NCI-H510A treated with DMSO at 0.1 percent for 48 hours (cell line): Measurements from ENCODE around the gene CEP83.
"Not testable (repeated sequence)": the region's sequence is repeated elsewhere in the genome, so short reads cannot be mapped to it uniquely, and the experiment has no call there.

Experiments used
- DNase-seq: peaks from one replicate; lab custom pipeline; 2025; lab: John Stamatoyannopoulos, UW

CEP83 gene

GRCh38 chr12:94433744-94434143 lies 25.9 kb downstream of the CEP83 start:
- DNase-seq, result no peak

- DNase-seq, result no peak
Observed at GRCh38 chr12:94430304-94430703, 29.4 kb downstream of the CEP83 start.

GRCh38 chr12:94429633-94430032 lies 30.0 kb downstream of the CEP83 start:
- no peak for DNase-seq

GRCh38 chr12:94429191-94429590 lies 30.5 kb downstream of the CEP83 start:
- no peak for DNase-seq

GRCh38 chr12:94427501-94428381 lies 31.9 kb downstream of the CEP83 start:
- no peak for DNase-seq

- DNase-seq, result no peak
Observed at GRCh38 chr12:94426049-94426448, 33.6 kb downstream of the CEP83 start.

GRCh38 chr12:94424830-94425229 lies 34.8 kb downstream of the CEP83 start:
- not testable (repeated sequence) for DNase-seq

- no peak for DNase-seq
Observed at GRCh38 chr12:94421868-94422740, 37.6 kb downstream of the CEP83 start.

- DNase-seq, result no peak
Observed at GRCh38 chr12:94418517-94418916, 41.1 kb downstream of the CEP83 start.

GRCh38 chr12:94416613-94417012 lies 43.1 kb downstream of the CEP83 start:
- no peak for DNase-seq

- DNase-seq, result no peak
Observed at GRCh38 chr12:94415066-94415465, 44.6 kb downstream of the CEP83 start.

- no peak for DNase-seq
Observed at GRCh38 chr12:94405413-94406116, 54.1 kb downstream of the CEP83 start.

- no peak for DNase-seq
Observed at GRCh38 chr12:94404854-94405253, 54.8 kb downstream of the CEP83 start.

- no peak for DNase-seq
Observed at GRCh38 chr12:94401326-94401725, 58.3 kb downstream of the CEP83 start.

- not testable (repeated sequence) for DNase-seq
Observed at GRCh38 chr12:94398685-94399084, 61.0 kb downstream of the CEP83 start.

GRCh38 chr12:94397401-94397800 lies 62.3 kb downstream of the CEP83 start:
- no peak for DNase-seq

GRCh38 chr12:94396014-94396413 lies 63.7 kb downstream of the CEP83 start:
- DNase-seq, result not testable (repeated sequence)

GRCh38 chr12:94390130-94390485 lies 69.6 kb downstream of the CEP83 start:
- DNase-seq, result no peak

- DNase-seq, result peak; percentile 12
Observed at GRCh38 chr12:94389482-94390129, 70.1 kb downstream of the CEP83 start.

GRCh38 chr12:94386422-94386821 lies 73.2 kb downstream of the CEP83 start:
- no peak for DNase-seq

GRCh38 chr12:94384030-94384429 lies 75.6 kb downstream of the CEP83 start:
- no peak for DNase-seq

- DNase-seq, result peak; percentile 83
Observed at GRCh38 chr12:94380507-94380906, 79.2 kb downstream of the CEP83 start.
